HepG2 (cell line): ENCODE results near the gene GMPPA. TPM values are rescaled to one million over a fixed set of nuclear protein-coding genes. Genes with fewer than 3 reads are reported as not detected.

Experiments
- FIP1L1 ChIP-seq: fragments of 200-400 bp; formaldehyde crosslinking; IDR thresholded peaks from 2 replicates; pipeline ENCODE4 v1.6.1; 2018; ENCODE audit warnings: low read depth, mild to moderate bottlenecking, low read length, moderate library complexity, borderline replicate concordance; ENCODE audit not compliant: insufficient read depth
- KDM2A ChIP-seq: sonication (generic); formaldehyde crosslinking; IDR thresholded peaks from 2 replicates; pipeline ENCODE4 v1.4.0; 2020; ENCODE audit warnings: low read depth, missing genetic modification reagents, borderline replicate concordance
- KDM5A ChIP-seq: fragments of 200-600 bp; sonication (generic); IDR thresholded peaks from 2 replicates; pipeline ENCODE4 v1.7.0; 2018; ENCODE audit warnings: antibody characterized with exemption, mild to moderate bottlenecking, low read length, borderline replicate concordance
- PAX8 ChIP-seq: sonication (generic); formaldehyde crosslinking; IDR thresholded peaks from 2 replicates; pipeline ENCODE4 v1.8.0; 2022; ENCODE audit warnings: mild to moderate bottlenecking, missing genetic modification reagents, borderline replicate concordance
- REXO4 ChIP-seq: sonication (generic); formaldehyde crosslinking; IDR thresholded peaks from 2 replicates; pipeline ENCODE4 v1.8.0; 2022; ENCODE audit warnings: missing genetic modification reagents, mild to moderate bottlenecking, borderline replicate concordance
- RFXAP ChIP-seq: sonication (generic); formaldehyde crosslinking; IDR thresholded peaks from 2 replicates; pipeline ENCODE4 v1.4.0; 2020; ENCODE audit warnings: missing genetic modification reagents, borderline replicate concordance
- RXRA ChIP-seq: sonication (generic); formaldehyde crosslinking; IDR thresholded peaks from 2 replicates; pipeline ENCODE4 v1.5.1; 2020; ENCODE audit warnings: missing genetic modification reagents
- SIN3A ChIP-seq: IDR thresholded peaks from 2 replicates; pipeline ENCODE4 v1.6.1; 2011; ENCODE audit warnings: low read depth, mild to moderate bottlenecking, control low read depth, low read length, borderline replicate concordance
- SRSF9 ChIP-seq: fragments of 200-400 bp; formaldehyde crosslinking; IDR thresholded peaks from 2 replicates; pipeline ENCODE4 v1.6.1; 2018; ENCODE audit warnings: borderline replicate concordance, mild to moderate bottlenecking, low read depth, low read length; ENCODE audit not compliant: insufficient read depth, poor library complexity, severe bottlenecking
- ZFP82 ChIP-seq: sonication (generic); formaldehyde crosslinking; IDR thresholded peaks from 2 replicates; pipeline ENCODE4 v1.5.1; 2020; ENCODE audit warnings: mild to moderate bottlenecking, missing genetic modification reagents, borderline replicate concordance
- ZNF136 ChIP-seq: sonication (generic); formaldehyde crosslinking; IDR thresholded peaks from 2 replicates; pipeline ENCODE4 v1.8.1; 2022; ENCODE audit warnings: low read depth, mild to moderate bottlenecking, moderate library complexity, missing genetic modification reagents
- ZNF232 ChIP-seq: sonication (generic); formaldehyde crosslinking; IDR thresholded peaks from 2 replicates; pipeline ENCODE4 v1.4.0; 2020; ENCODE audit warnings: missing genetic modification reagents, borderline replicate concordance
- ZNF256 ChIP-seq: sonication (generic); formaldehyde crosslinking; conservative IDR thresholded peaks from 2 replicates; pipeline ENCODE4 v1.4.0; 2020; ENCODE audit warnings: missing genetic modification reagents
- ZNF567 ChIP-seq: sonication (generic); formaldehyde crosslinking; IDR thresholded peaks from 2 replicates; pipeline ENCODE4 v1.8.1; 2023; ENCODE audit warnings: mild to moderate bottlenecking, missing genetic modification reagents, borderline replicate concordance
- ZNF607 ChIP-seq: sonication (generic); formaldehyde crosslinking; IDR thresholded peaks from 2 replicates; pipeline ENCODE4 v1.5.1; 2020; ENCODE audit warnings: missing genetic modification reagents, mild to moderate bottlenecking, borderline replicate concordance
- ZSCAN30 ChIP-seq: sonication (generic); formaldehyde crosslinking; IDR thresholded peaks from 2 replicates; pipeline ENCODE4 v1.5.0; 2020; ENCODE audit warnings: mild to moderate bottlenecking, missing genetic modification reagents
- ZSCAN31 ChIP-seq: sonication (generic); formaldehyde crosslinking; IDR thresholded peaks from 2 replicates; pipeline ENCODE4 v1.5.0; 2020; ENCODE audit warnings: low read depth, mild to moderate bottlenecking, missing genetic modification reagents
- polyA plus RNA-seq, 8 experiments: library from polyadenylated mRNA; depleted of rRNA in 3 of 8; stranded (reverse) in 7 of 8; unstranded in 1 of 8; fragments of >200 nt; fragmentation: Illumina TruSeq in 4 of 8; extraction: Trizol in 4 of 8; gene quantifications; 2 replicates each; pipeline versions ENCODE4 v1.2.1 to v1.2.3, GENCODE V29; 2011 to 2016; ENCODE audit warnings: low read depth in 4 of 8, missing spikeins in 1 of 8, mixed read lengths in 1 of 8; ENCODE audit not compliant: insufficient read depth in 1 of 8
- total RNA-seq, 5 experiments: library from RNA; depleted of rRNA; stranded (reverse); fragments of >200 nt; fragmentation: Illumina TruSeq; extraction: Trizol; gene quantifications; 2 replicates each; pipeline ENCODE4 v1.2.3, GENCODE V29; 2016; ENCODE audit warnings: low read depth in 1 of 5
- TF ChIP-seq, protein P1 (sequence below): sonication (generic); formaldehyde crosslinking; IDR thresholded peaks from 2 replicates; pipeline ENCODE4 v1.5.0; 2020; ENCODE audit warnings: mild to moderate bottlenecking, missing genetic modification reagents, borderline replicate concordance
- TF ChIP-seq, protein P2 (sequence below): sonication (generic); IDR thresholded peaks from 2 replicates; pipeline ENCODE4 v1.6.1; 2016; ENCODE audit warnings: low read depth, borderline replicate concordance
- TF ChIP-seq, protein P3 (sequence below): sonication (generic); formaldehyde crosslinking; IDR thresholded peaks from 2 replicates; pipeline ENCODE4 v1.4.0; 2020; ENCODE audit warnings: mild to moderate bottlenecking, low read depth, missing genetic modification reagents

GMPPA gene
- total and polyA plus RNA-seq, 2 of the 13 experiments (the other 11 are each of a cell fraction or from before 2014, with no cell fraction given): 81.1 to 106 TPM

DNA sequence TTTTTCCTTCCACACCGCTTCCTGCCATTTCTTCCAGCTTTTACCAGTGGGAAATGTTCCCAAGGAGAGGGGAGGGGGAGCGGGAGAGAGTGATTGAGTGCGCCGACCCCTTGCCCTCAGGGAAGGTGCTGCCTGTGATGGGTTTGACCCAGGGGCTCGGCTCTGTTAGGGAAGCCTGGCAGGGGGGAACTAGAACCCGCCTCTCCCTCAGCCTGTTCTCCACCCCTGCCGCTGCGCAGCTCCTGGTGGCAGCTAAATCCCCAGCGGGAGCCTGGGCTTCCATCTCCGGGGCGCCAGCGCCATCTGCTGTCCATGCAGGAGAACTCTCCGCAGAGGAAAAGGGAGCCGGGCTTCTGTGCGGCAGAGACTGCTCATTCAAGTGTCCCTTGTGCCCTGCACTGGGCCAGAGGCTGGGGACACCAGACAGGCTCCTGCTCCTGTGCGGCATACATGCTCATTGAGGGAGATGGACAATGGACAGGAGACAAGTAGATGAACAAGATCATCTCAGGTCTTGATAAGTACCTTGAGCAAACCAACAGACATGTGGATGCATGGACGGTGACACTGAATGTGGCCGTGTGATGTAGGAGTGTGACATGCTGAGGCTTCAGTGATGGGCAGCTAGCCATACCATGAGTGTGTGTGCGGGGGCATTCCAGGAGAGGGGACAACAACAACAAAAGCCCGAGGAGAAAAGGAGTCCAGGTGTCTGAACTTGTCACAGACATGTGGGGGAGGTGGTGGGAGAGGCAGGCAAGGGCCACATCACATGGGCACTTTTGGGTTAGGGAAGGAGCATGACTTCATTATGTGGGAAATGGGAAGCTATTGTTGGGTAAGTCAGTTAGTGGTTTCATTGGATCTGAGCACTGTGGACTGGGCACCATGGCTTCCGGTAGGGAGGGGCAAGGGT, 31.6 kb downstream of the GMPPA start (continued):
- TF ChIP-seq, protein P1, sequence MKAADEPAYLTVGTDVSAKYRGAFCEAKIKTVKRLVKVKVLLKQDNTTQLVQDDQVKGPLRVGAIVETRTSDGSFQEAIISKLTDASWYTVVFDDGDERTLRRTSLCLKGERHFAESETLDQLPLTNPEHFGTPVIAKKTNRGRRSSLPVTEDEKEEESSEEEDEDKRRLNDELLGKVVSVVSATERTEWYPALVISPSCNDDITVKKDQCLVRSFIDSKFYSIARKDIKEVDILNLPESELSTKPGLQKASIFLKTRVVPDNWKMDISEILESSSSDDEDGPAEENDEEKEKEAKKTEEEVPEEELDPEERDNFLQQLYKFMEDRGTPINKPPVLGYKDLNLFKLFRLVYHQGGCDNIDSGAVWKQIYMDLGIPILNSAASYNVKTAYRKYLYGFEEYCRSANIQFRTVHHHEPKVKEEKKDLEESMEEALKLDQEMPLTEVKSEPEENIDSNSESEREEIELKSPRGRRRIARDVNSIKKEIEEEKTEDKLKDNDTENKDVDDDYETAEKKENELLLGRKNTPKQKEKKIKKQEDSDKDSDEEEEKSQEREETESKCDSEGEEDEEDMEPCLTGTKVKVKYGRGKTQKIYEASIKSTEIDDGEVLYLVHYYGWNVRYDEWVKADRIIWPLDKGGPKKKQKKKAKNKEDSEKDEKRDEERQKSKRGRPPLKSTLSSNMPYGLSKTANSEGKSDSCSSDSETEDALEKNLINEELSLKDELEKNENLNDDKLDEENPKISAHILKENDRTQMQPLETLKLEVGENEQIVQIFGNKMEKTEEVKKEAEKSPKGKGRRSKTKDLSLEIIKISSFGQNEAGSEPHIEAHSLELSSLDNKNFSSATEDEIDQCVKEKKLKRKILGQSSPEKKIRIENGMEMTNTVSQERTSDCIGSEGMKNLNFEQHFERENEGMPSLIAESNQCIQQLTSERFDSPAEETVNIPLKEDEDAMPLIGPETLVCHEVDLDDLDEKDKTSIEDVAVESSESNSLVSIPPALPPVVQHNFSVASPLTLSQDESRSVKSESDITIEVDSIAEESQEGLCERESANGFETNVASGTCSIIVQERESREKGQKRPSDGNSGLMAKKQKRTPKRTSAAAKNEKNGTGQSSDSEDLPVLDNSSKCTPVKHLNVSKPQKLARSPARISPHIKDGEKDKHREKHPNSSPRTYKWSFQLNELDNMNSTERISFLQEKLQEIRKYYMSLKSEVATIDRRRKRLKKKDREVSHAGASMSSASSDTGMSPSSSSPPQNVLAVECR: peak; percentile 36; the same call in 1 of the 2 replicates
- TF ChIP-seq REXO4 (no peak), ZNF232 (no peak), RFXAP (CRISPR knock-in tag) (peak; percentile 25; the same call in 1 of the 2 replicates), ZNF607 (CRISPR knock-in tag) (no peak), ZNF136 (no peak), ZSCAN31 (CRISPR knock-in tag) (peak; percentile 71; the same call in 1 of the 2 replicates), ZFP82 (CRISPR knock-in tag) (no peak), KDM5A (no peak), FIP1L1 (no peak), ZSCAN30 (CRISPR knock-in tag) (no peak), SRSF9 (no peak), RXRA (CRISPR knock-in tag) (peak; percentile 50; the same call in 1 of the 2 replicates), ZNF256 (CRISPR knock-in tag) (0 out of 2 replicates have a peak, but pooled peaks have one; percentile 16), ZNF567 (CRISPR knock-in tag) (peak; percentile 57; the same call in 1 of the 2 replicates), SIN3A (no peak), KDM2A (peak; percentile 90), PAX8 (CRISPR knock-in tag) (0 out of 2 replicates have a peak, but pooled peaks have one; percentile 75)
- TF ChIP-seq, protein P2, sequence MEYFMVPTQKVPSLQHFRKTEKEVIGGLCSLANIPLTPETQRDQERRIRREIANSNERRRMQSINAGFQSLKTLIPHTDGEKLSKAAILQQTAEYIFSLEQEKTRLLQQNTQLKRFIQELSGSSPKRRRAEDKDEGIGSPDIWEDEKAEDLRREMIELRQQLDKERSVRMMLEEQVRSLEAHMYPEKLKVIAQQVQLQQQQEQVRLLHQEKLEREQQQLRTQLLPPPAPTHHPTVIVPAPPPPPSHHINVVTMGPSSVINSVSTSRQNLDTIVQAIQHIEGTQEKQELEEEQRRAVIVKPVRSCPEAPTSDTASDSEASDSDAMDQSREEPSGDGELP: no peak
- TF ChIP-seq, protein P3, sequence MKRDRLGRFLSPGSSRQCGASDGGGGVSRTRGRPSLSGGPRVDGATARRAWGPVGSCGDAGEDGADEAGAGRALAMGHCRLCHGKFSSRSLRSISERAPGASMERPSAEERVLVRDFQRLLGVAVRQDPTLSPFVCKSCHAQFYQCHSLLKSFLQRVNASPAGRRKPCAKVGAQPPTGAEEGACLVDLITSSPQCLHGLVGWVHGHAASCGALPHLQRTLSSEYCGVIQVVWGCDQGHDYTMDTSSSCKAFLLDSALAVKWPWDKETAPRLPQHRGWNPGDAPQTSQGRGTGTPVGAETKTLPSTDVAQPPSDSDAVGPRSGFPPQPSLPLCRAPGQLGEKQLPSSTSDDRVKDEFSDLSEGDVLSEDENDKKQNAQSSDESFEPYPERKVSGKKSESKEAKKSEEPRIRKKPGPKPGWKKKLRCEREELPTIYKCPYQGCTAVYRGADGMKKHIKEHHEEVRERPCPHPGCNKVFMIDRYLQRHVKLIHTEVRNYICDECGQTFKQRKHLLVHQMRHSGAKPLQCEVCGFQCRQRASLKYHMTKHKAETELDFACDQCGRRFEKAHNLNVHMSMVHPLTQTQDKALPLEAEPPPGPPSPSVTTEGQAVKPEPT: peak; percentile 72; the same call in 1 of the 2 replicates
